GM21423 (cell line): ENCODE results near the gene ITIH4.

Experiments
- ATAC-seq: cut with Tn5 transposase; IDR thresholded peaks from one replicate; pipeline ENCODE4 v1.9.1; 2021; ENCODE audit warnings: mild to moderate bottlenecking, moderate library complexity; ENCODE audit not compliant: unreplicated experiment

Gene ITIH4

DNA sequence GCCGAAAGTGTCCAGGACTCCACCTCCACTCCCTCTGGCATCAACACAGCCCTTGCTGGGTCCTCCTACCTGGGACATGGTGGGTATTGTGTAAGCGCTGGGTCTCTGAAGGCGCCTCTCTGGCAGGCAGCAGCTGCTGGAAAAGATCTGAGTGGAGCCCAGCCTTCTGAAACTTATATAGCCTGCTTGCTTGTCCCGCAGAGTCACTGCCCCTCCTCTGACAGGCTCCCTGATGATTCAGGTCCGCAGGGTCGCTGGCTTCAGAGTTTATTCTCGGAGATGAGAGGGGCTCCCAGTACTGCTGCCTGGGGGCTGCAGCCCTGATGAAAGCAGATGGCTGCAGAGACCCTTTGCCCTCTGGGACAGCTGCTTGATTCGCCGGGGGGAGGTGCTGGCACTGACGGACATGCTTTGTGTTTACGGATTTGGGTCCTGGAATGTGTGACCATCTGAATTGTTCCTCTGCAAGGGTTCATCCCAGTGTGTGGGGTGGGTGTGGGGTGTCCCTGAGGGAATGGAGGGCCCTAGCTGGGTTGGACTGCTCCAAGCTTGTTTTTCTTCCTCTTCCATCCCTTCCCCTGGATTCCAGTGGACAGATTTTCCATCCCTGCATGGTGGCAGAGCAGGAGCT is 4.5 kb upstream of the ITIH4 start, which contains the start of gene MUSTN1:
Gene MUSTN1 (minus strand): TSS at position 149 of the 631 bp plus-strand sequence. CDS start 71 bp downstream, at position 78.
- ATAC-seq: no peak

DNA sequence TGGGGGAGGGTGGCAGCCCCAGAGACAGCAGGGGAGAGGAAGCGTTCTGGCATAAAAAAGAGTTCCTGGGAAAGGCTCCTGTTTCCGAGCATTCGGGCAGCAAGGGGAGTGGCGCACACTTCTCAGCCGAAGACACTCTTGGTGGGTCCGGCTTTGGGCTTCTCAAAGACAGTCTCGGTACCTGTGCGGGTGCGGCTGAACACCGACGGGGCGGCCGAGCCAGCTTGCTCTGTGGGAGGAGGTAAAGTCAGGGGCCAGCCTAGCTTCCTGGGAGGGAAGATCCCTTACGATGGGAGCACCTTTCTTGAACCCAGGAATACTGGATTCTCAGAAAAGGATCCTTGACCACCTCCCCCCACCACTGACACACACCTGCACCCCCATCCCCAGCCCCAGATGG is 2.7 kb upstream of the ITIH4 start:
- no peak for ATAC-seq

DNA sequence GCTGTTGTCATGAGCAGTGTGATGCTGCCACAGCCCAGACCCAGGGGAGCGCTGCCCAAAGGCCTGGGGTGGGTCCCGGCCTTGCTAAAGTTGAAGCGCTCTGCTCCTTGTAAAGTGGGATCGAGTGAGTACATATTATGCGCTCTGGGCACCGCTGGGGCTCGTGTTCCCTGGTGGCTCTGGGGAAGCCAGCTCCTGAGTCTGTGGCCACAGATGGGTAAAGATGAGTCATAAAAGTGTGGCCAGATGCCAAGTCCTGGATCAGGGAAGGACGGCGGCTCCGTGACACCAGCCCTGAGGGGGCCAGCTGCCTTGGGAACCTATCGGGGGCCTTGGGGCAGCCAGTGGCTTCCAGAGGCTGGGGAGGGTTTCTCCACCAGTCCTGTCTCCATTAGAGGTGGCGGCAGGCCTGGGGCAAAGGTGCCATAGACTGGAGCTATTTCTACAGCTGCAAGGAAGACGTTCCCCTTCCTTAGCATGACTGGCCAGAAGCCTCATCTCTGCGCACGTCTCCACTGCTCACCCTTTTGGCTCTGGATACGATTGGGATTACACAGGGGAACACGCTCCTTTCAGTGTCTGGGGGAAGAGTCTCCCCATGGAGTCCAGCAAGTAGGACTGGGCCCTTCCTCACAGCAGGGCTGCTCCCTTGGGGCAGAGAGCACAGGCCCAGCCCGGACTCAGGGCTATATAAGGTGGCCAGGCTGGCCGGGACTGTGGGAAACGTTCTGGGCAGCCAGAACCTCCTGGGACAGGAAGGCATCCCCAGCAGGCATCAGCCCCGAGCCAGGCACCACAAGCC is 1.2 kb upstream of the ITIH4 start:
- no peak for ATAC-seq

DNA sequence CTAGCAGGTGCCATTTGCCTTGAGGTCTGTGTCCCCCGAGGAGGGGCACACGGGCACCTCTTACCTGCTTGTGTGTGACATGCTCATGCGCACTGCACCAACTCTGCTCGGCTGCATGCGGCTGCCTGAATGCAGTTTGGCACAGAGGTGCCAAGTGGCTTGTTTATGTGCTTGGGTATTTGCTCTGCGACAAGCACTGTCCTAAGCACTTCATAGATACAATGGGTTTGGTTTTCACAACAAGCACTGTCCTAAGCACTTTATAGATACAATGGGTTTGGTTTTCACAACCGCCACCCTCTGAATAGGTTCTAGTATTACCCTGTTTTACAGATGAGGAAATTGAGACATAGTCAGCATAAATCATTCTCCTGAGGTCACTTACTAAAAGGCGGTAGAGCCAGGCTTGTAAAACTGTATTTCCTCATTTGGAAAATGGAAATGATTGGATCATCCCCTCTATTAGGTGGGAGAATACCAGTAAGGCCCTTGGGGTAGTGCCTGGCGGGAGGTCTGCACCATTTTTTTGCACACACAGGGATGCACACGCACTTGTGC is 487 bp downstream of the ITIH4 start:
- no peak for ATAC-seq

DNA sequence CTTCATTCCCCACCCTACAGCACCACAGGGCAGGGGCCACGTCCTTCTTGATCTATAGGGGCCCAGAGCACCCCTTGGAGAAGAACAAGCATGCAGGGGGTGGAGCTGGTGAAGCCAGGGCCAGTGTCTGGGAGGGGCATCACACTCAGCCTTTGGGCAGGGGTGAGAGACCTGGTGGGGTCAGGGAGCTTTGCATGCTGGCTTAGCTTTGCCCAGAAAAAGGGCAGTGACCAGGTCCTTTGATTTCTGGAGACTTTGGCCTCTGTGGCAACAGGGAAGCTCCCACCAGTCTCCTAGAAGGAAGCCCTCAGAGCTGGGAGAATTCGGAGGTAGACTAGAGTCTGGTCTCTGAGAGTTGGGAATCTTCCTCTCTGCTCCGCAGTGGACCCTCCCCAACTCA is 990 bp downstream of the ITIH4 start:
- no peak for ATAC-seq

DNA sequence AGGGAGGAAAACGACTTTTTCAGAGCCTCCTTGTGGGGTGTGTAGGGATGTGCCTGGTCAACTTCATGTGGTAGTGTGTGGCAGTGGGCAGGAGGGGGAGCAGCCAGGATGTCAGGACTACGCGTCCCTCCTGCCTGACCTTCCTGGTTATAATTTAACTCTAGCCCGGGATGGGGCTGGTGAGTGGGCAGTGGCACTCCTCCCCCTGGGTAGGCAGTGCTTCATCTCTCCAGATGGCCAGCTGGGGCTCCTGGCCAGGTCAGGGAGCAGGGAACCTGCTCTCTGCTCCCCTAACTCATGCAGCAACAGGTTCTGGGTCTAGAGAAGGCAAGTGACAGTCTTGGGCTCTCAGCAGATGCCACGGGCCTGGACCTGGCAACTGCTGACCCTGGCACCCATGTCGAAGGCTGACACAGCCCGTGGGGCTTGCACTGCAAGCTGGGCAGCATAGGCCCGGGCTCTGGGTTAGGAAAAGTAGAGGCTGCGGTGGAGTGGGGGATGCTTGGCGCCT is 2.6 kb downstream of the ITIH4 start:
- ATAC-seq: no peak

DNA sequence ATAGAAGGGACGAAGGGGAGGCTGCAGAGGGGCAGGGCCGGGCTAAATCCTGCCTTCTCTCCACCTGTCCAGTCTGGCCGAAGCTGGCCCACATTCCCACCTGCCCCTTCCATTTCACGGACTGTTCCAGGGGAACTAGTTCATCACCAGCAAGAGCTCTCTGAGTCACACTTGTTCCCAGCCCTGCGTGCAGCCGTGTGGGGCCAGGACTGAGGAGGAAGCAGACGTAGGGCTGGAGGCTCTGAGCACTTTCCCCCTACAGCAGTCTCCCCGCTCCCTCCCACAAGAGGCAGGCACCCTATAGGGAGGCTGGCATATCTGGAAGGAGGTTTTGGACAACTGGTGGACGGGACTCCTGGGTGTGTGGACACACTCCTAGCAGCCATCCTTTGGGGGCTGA is 3.0 kb downstream of the ITIH4 start:
- ATAC-seq: no peak

DNA sequence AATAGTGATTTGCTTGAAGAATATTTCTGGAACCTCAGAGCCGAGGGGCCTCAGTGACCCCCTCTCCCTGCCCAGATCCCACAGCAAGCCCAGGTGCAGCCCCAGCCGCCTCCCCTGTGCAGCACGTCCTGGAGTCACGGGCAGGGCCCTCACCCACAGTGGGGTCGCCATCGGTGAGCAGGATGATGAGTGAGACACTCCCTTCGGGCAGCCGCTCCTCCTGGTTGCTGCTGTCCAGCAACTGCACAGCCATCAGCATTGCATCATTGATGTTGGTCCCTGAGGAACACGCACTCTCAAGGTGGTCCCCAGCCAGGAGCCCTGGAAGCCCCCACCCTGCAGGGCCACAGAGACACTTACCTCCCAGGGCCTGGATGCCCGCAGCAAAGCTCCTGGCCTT is 6.4 kb downstream of the ITIH4 start:
- ATAC-seq: no peak

DNA sequence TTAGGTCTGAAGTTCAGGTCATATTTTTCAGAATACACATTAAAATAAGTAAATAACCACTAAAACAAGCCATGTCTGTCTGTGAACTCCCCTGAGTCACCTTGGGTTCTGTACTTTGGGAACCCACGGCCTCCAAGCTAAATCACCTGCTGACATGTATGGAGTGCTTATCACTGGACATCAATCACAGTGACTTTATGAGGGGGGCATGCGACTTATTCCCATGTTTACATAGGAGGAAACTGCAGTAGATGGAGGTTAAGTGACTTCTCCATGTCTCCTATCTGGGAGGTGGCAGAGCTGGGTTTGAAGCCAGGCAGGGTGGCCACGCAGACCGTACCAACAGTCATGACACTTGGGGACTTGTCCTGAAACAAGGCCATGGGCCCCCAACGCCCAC is 8.1 kb downstream of the ITIH4 start:
- ATAC-seq: no peak

DNA sequence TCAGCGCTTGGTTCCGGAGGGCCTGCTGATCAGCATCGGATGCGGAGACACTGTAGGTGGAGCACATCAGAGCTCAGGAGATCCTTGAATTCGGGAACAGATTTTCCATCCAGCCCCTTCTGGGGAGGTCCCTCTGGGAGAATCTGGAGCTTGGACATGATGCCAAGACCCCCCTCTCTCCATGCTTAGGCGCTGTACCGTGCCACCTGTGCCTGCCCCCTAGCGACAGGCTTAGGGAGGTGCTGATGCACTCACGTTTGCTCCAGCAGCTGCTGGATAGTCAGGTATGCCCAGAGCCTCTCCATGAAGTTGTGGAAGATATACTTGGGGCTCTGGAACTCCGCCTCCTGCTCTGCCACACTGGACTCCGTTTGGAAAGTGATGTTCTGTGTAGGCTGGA is 9.7 kb downstream of the ITIH4 start:
- ATAC-seq: no peak

DNA sequence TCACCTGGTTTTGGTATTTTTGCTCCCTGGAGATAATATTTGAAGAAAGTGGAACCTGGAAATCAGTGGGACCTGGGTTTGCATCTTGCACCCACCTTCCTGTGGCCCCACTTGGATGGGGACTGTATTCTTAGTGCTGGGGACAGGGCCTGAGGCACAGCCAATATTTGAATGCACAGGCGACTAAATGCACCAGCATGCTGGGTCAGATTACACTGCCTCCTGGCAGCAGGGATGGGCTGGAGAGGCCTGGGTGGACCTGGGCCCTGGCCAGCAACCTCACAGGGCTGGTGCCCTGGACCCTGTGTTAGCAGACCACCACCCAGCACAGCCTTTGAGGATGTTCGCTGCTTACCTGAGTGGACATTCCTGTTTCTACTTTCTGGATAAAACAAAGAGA is 10.5 kb downstream of the ITIH4 start:
- no peak for ATAC-seq

DNA sequence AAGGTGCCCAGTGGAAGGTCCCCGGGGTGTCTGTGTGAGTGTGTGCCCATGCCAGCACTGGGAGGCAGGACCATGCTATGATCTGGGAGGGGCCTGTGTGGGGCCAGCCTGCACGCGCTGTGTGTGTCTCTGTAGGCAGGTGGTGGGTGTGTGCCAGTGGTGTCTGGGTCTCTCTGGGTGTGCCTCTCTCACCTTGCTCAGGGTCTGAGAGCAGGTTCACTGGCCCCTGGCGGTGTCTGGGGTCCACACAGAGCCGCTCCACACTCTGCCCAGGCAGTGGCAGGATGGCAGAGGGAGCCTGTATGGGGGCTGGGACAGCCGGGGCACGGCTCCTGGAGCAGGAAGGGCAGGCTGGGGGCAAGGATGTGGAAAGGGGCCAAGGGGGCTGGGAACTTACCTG is 12.6 kb downstream of the ITIH4 start:
- ATAC-seq: no peak

DNA sequence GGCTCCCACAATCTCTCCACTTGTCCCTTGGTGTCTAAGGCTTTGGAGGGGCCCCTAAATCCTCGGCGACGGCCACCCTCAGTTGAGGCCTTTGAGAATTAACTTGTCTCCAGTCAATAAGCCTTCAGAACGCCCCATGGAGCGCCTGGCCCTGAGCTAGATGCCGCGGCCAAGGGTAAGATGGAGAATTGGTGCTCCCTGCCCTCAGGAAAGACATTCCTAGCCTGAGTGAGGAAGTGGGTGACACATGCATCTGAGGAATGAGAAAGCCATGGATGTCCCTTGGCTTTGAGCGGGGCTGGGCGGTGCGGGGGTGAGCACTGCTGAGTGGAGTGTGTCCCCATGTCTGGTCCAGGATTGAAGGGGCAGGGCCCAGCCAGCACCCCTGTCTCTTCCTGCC is 13.3 kb downstream of the ITIH4 start:
- no peak for ATAC-seq

DNA sequence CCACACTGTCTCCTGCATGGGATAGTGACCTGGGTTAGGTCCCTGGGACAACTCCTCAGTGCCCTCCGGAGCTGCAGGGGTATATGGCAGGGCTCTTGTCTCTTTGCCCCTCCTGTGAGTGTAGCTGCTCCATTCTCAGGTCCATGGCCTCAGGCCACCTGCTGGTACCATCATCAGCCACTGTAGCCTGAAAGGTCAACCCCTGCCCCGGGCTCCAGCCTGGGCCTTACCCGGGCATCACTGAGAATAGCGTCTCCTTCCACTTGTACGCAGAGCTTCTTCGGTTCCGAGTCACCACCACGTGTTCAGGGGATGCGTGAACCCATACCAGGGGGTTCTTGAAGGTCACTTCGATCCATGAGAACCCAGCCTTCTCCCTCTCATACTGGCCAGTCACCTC is 13.8 kb downstream of the ITIH4 start:
- ATAC-seq: no peak

DNA sequence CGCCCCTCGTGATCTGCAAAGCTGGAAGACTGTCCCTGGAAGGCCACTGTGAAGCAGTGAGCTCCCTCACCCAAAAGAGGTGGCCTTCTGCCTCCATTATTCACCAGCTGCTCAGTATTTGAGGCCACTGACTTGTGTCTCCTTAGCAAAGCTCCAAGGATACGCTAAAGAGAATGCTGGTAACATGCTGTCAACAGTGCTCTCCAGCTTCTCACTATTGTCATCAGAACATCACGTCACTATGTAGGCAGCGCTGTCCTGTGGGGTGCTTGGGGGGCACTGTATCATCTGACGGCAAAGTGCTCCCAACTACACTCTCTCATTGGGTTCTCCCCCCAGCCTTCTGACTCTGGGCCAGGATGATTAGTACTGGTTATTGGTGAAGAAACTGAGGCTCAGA is 14.3 kb downstream of the ITIH4 start:
- no peak for ATAC-seq

DNA sequence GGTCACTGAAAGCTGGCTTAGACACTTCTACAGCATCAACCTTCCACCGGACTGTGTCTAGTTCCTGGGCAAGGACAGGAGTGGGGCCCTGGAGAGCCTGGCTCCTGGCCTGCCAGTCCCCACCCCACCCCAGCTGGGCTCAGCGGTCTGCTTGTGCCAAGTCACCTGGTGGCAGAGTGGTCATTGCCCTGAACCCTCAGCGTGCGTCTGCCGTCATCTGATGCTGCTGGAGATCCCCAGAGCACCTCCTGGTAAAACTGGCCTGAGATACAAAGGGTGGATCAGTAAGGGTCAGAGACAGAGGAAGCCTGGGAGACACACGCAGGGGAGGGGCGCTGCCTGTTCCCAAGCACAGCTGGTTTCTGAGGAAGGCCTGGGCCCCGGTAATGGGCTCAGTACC is 16.7 kb downstream of the ITIH4 start:
- no peak for ATAC-seq

DNA sequence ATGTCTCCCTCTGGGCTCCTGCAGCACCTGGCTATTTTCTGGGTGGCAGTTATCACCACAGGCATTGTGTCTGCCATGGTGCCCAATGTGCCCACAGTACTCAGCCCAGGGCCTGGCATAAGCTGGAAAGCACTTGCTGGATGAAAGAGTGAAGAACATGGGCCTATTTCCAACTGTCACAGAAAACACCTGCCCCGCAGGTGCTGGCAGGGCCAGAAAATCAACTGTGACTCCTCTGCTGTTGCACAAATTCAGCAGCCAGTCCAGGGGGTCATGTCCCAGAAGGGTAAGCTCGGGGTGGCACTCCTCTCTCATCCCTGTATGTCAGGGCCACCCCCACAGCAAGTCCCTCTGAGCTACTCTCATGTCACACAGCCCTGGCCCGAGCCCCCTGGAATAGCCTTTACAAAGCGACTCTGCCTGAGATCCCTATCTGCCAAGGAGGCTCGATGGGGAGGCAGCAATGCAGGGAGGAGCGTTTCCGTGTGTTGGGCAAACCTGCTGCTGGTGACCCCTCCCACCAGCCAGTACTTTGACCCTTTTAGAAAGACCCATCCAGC is 18.9 kb downstream of the ITIH4 start:
- ATAC-seq: no peak

DNA sequence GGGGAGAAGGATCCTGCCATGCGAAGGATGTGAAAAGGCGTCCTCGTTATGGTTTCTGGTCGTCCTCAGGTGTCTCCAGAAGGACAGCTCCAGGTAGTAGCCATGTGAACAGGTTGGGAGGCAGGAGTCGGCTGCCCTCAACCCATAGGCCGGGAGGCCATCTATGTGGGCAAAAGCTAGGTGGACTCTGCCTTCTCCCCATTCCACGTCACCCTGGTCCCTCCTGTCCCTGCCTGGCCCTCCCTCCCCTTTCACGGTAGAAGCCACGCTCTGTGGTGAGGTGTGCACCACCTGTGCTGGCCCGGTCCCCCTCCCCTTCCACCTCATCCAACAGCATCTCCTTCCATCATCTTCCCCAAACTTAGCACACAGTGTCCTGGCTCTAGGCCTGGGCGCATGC is 19.5 kb downstream of the ITIH4 start:
- ATAC-seq: no peak

DNA sequence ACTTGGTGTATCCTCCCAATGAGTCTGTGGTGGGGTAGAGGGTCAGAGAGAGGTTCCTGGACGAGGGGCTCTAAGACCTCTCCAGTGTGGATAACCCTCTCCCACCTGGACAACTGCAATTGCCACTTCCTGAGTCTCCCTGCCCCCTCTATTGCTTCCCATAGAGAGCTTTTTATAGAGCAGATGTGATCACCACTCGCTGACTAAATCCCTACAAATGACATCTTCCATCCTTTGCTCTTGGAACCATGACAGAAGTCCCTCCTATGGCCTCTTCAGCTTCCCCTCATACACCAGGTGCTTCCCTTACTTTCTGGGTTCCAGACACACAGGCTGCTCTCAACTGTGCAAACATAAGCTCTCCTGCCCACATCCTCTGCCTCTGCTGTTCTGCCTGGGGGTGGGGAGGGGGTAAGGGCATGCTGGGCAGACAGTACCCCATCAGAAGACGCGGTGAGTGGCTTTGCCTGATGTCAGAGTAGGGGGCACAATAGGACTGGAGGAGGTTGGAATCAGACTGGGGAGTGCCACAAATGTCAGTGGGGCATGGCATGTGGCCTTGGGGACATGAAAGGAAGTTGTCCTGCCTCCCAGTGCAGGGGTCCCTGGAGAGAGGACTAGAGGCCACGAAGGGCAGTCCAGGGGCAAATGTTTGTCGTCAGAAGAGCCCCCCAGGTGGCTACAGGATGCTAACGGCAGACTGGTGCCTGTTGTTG is 20.7 kb downstream of the ITIH4 start:
- ATAC-seq: no peak

DNA sequence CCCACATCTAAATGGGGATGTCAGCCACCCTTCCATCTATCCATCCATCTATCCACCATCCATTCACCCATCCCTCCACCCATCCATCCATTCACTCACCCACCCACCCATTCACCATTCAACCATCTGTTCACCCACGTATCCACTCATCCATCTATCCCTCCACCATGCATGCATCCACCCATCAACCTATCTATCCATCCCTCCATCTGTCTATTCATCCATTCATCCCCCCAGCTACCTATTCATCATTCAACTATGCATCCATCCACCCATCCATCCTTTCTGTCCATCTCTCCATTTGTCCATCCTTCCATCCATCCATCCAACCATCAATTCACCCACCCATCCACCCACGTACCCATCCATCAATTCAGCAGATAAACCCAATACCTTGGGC is 21.3 kb downstream of the ITIH4 start:
- no peak for ATAC-seq
